Fibroblast of villous mesenchyme (primary cell): ENCODE measurements around the gene EPHB6. TPM values are rescaled to one million over a fixed set of nuclear protein-coding genes. Genes with fewer than 3 reads are reported as not detected.

ENCODE experiments used
- DNase-seq: peaks from one replicate; pipeline ENCODE4 v3.0.0-alpha.2; 2010; ENCODE audit warnings: low read depth
- H3K4me3 ChIP-seq: 2 replicates; pipeline ENCODE4 v1.5.1; 2011; ENCODE audit warnings: low read depth, mild to moderate bottlenecking, low read length
- CTCF ChIP-seq: IDR thresholded peaks from 2 replicates; pipeline ENCODE4 v1.5.1; 2012; ENCODE audit warnings: low read depth, mild to moderate bottlenecking, low read length; ENCODE audit not compliant: insufficient read depth
- total RNA-seq: library from RNA; depleted of rRNA; stranded (reverse); fragments of >200 nt; gene quantifications from 2 replicates; pipeline ENCODE4 v1.2.3, GENCODE V29; 2012

The EPHB6 gene
- total RNA-seq, 1 donor: 0.43 TPM

- no peak for DNase-seq
- no peak overlapping the region for H3K4me3 ChIP-seq
- TF ChIP-seq CTCF: no peak
Observed at GRCh38 chr7:142889816-142890215, 34.9 kb downstream of the EPHB6 start.

GRCh38 chr7:142890874-142891485 lies 36.1 kb downstream of the EPHB6 start:
- no peak for TF ChIP-seq CTCF
- no peak for DNase-seq
- no peak overlapping the region for H3K4me3 ChIP-seq

GRCh38 chr7:142891490-142892082 lies 36.7 kb downstream of the EPHB6 start:
- no peak for DNase-seq
- TF ChIP-seq CTCF: no peak
- no peak overlapping the region for H3K4me3 ChIP-seq

- no peak overlapping the region for H3K4me3 ChIP-seq
- DNase-seq: no peak
- TF ChIP-seq CTCF: no peak
Observed at GRCh38 chr7:142892951-142893350, 38.1 kb downstream of the EPHB6 start.

- H3K4me3 ChIP-seq: no peak overlapping the region
- no peak for TF ChIP-seq CTCF
- DNase-seq: no peak
Observed at GRCh38 chr7:142894112-142894984, 39.5 kb downstream of the EPHB6 start.

DNA sequence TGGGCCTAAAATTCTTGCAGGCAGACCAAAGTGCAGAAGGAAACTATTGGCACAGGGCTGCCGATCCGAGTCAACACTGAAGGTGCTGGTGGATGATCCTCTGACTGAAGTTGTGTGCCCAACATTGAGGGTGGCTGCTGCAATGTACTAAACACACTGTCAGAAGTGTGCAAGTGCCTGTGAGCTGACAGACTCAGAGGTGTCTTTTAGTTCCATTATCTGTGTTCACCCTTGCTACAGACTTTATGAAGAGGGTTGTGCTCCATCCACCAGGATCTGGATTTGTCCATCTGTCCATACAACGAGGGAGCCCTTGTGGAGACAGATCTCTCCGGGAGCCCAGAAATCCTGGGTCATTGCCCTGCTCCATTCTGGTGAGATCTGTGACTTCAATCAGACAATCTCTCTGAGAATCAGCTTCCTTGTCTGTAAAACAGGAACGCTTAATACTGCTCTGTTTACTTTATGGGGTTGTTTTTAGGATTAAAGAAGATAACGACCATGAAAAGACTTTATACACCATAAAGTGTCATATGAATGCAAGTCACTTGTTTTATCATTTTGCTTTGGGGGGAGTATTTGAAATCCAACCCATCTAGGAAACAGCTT lies 40.2 kb downstream of the EPHB6 start:
- no peak for TF ChIP-seq CTCF

More for the DNA sequence above, 40.2 kb downstream of the EPHB6 start:
- H3K4me3 ChIP-seq: no peak overlapping the region
- DNase-seq: peak; percentile 9
